ENCODE data around the gene PLXNC1. TPM values are rescaled to one million over a fixed set of nuclear protein-coding genes. Genes with fewer than 3 reads are reported as not detected.

The PLXNC1 gene
- total RNA-seq, 1 donor from 2014 or later = 4.9 TPM

DNA sequence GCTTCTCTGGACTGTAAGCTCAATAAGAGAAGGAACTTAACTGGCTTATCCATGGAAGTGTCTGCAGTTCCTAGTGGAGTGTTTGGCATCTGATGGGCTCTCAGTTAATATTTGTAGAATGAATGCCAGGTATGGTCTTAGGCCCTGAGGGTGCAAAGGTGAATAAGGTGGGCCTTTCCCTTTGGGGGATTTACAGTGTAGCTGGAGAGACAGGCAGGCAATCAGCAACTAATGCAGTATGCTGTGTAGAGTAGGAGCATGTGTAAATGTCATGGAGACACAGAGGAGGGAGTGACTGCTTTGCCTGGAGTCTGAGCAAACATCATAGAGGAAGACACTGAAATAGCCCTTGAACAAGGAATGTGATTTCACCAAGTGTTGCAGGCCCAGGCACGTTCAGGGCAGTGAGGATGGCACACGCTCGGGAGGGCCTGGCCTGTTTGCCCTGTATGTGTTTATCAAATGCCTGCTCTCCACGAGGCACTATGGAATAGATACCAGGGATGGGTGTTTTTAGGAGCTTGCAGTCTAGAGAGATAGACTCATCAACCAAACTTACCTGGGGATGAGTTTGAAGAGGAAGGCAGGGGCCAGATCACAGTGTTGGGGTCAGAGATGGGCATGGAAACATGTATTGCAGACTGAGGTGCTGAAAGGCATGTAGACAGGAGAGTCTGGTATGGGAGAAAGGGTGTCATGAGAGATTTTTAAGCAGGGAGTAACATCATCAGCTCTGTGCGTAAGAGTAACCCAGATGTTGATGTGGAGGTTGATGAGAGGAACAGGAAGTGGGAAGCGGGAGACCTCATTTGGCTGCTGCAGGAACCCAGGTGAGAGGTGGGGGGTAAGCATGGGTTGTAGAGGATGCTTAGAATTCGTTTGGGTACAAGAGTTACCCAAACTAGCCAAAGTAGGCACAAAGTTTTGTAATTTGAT, 54.1 kb downstream of the PLXNC1 start:
- Mint-ChIP-seq H3K9me3 (ENCODE audit: unreplicated experiment) (no peaks in the 10 kb centered on the region), H3K4me1 (ENCODE audit: low read depth, unreplicated experiment) (no peaks in the 10 kb centered on the region), H3K27ac (ENCODE audit: unreplicated experiment) (no peak overlapping the region), H3K4me3 (ENCODE audit: unreplicated experiment) (no peak overlapping the region), H3K36me3 (ENCODE audit: unreplicated experiment) (peaks cover 5% of the 10 kb centered on the region), H3K27me3 (ENCODE audit: unreplicated experiment) (no peaks in the 10 kb centered on the region)
- TF ChIP-seq, protein P1, sequence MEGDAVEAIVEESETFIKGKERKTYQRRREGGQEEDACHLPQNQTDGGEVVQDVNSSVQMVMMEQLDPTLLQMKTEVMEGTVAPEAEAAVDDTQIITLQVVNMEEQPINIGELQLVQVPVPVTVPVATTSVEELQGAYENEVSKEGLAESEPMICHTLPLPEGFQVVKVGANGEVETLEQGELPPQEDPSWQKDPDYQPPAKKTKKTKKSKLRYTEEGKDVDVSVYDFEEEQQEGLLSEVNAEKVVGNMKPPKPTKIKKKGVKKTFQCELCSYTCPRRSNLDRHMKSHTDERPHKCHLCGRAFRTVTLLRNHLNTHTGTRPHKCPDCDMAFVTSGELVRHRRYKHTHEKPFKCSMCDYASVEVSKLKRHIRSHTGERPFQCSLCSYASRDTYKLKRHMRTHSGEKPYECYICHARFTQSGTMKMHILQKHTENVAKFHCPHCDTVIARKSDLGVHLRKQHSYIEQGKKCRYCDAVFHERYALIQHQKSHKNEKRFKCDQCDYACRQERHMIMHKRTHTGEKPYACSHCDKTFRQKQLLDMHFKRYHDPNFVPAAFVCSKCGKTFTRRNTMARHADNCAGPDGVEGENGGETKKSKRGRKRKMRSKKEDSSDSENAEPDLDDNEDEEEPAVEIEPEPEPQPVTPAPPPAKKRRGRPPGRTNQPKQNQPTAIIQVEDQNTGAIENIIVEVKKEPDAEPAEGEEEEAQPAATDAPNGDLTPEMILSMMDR (IDR thresholded peaks at IDR 0.05; ENCODE audit: partially characterized antibody, unreplicated experiment) = no peak
- DNase-seq = no peak

DNA sequence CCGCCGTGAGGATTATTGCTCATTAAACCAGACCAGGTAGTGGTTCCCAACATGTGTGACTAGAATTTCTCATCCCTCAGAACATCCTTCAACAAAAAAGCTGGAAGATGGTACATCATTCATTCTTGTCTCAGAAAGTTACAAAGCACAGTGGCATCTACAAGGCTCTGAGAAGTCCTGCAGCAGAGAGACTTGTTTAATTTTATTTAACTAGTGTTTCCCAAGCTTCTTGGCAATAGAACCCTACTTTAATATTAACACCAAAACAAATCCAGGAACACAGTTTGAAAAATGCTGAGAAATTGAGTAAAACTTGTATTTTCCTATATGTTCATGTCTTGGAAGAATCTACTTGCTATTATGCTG, 54.8 kb downstream of the PLXNC1 start:
- TF ChIP-seq, protein P1 (IDR thresholded peaks at IDR 0.05; ENCODE audit: partially characterized antibody, unreplicated experiment) = no peak
- Mint-ChIP-seq H3K4me3 (ENCODE audit: unreplicated experiment) (no peak overlapping the region), H3K27ac (ENCODE audit: unreplicated experiment) (no peak overlapping the region), H3K27me3 (ENCODE audit: unreplicated experiment) (no peaks in the 10 kb centered on the region), H3K36me3 (ENCODE audit: unreplicated experiment) (peaks cover 5% of the 10 kb centered on the region), H3K9me3 (ENCODE audit: unreplicated experiment) (no peaks in the 10 kb centered on the region), H3K4me1 (ENCODE audit: low read depth, unreplicated experiment) (no peaks in the 10 kb centered on the region)
- no peak for DNase-seq

DNA sequence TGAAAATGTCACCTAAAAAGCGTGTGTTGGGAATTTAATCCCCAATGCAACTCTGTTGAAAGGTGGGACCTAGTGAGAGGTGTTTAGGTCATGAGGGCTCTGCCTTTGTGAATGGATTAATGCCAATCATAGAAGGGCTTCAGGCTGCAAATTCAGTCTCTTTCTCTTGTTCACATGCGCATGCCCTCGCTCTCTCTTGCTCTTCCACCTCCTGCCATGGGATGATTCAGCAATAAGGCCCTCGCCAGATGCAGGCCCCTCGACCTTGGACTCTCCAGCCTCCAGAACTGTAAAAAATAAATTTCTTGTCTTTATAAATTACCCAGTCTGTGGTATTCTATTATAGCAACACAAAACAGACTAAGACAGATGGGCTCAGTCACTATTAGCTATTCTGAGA, 55.4 kb downstream of the PLXNC1 start:
- no peak overlapping the region for H3K4me3 Mint-ChIP-seq (ENCODE audit: unreplicated experiment)
- no peak for DNase-seq
- H3K27me3 Mint-ChIP-seq (ENCODE audit: unreplicated experiment) = no peaks in the 10 kb centered on the region
- H3K36me3 Mint-ChIP-seq (ENCODE audit: unreplicated experiment) = peaks cover under 1% of the 10 kb centered on the region
- H3K4me1 Mint-ChIP-seq (ENCODE audit: low read depth, unreplicated experiment) = no peaks in the 10 kb centered on the region
- TF ChIP-seq, protein P1 (IDR thresholded peaks at IDR 0.05; ENCODE audit: partially characterized antibody, unreplicated experiment) = no peak
- no peaks in the 10 kb centered on the region for H3K9me3 Mint-ChIP-seq (ENCODE audit: unreplicated experiment)
- no peak overlapping the region for H3K27ac Mint-ChIP-seq (ENCODE audit: unreplicated experiment)

DNA sequence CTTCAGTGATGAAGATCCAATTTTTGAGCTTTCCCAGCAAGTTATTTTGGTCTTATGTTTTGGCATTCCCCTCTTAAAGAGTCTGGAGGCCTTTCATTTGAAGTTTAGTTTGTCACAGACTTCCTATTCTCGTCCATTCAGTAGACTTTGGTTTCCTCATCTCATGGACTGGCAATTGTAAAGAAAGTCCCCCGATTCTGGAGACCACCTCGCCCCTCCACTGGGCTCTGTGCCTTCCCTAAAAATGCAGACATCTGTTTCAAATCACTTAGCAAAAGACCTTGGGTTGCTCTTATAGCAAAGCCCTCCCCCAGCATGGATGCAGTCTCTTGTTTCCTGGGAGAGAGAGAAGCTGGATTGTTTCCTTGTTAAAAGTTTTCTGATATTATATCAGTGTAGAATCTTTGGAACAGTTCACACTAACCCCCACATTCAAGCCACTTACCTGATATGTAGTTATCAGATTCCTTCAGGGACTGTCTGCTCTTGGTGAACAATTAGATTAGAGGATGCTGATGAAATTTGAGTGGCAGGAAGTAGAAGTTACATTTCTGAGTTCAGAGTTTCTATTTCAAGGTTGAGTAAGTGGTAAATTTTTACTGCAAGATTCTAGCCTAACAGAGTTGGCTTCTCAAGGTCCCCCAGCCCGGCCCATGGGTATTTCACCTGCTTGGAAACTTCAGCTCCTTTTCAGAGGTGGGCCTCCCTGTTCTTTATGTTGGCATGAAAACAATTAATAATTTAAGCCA, 56.3 kb downstream of the PLXNC1 start:
- Mint-ChIP-seq H3K27ac (ENCODE audit: unreplicated experiment) (no peak overlapping the region), H3K27me3 (ENCODE audit: unreplicated experiment) (no peaks in the 10 kb centered on the region), H3K4me3 (ENCODE audit: unreplicated experiment) (no peak overlapping the region), H3K36me3 (ENCODE audit: unreplicated experiment) (no peaks in the 10 kb centered on the region), H3K9me3 (ENCODE audit: unreplicated experiment) (no peaks in the 10 kb centered on the region), H3K4me1 (ENCODE audit: low read depth, unreplicated experiment) (no peaks in the 10 kb centered on the region)
- TF ChIP-seq, protein P1 (IDR thresholded peaks at IDR 0.05; ENCODE audit: partially characterized antibody, unreplicated experiment) = no peak
- DNase-seq = no peak

DNA sequence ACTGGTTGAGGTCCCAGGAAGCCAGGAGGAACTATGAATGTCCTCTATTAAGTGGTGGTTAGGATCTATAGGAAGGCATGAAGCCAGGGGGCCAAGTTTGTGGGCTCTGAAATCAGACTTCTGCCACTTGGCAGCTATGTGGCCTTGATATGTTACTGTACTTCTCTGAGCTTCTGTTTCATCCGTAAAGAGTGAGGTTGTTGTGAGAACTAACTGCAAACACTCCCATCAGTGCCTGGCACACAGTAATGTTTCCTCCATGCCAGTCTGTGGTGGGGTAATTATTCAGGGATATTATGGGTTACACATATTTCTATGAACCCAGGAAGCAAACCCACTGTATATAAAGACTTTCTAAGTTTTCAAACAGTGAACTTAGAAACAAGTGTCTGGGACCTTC, 57.4 kb downstream of the PLXNC1 start:
- Mint-ChIP-seq H3K27ac (ENCODE audit: unreplicated experiment) (no peak overlapping the region), H3K36me3 (ENCODE audit: unreplicated experiment) (no peaks in the 10 kb centered on the region), H3K27me3 (ENCODE audit: unreplicated experiment) (no peaks in the 10 kb centered on the region), H3K4me3 (ENCODE audit: unreplicated experiment) (no peak overlapping the region), H3K4me1 (ENCODE audit: low read depth, unreplicated experiment) (no peaks in the 10 kb centered on the region), H3K9me3 (ENCODE audit: unreplicated experiment) (no peaks in the 10 kb centered on the region)
- DNase-seq = no peak
- TF ChIP-seq, protein P1 (IDR thresholded peaks at IDR 0.05; ENCODE audit: partially characterized antibody, unreplicated experiment) = no peak
